HEK293T (cell line): Measurements from ENCODE around the gene THAP3.

Source experiments
- CTCF ChIA-PET: fragments of 350-600 bp; formaldehyde crosslinking; extraction: SDS; loops from one replicate; lab custom pipeline; 2021; ENCODE audit warnings: antibody characterized with exemption, inconsistent platforms; lab: Yijun Ruan, JAX
- POLR2A ChIA-PET: fragments of 350-600 bp; formaldehyde crosslinking; extraction: SDS; loops from one replicate; lab custom pipeline; 2020; ENCODE audit warnings: antibody characterized with exemption, inconsistent platforms; lab: Yijun Ruan, JAX
- DNase-seq: peaks from one replicate; pipeline ENCODE4 v3.0.0; 2012; ENCODE audit warnings: mixed read lengths; ENCODE audit errors: extremely low spot score
- ARNT ChIP-seq: fragments of 450-650 bp; IDR thresholded peaks from 2 replicates; pipeline ENCODE4 v1.6.1; 2017; ENCODE audit warnings: mild to moderate bottlenecking
- BHLHE40 ChIP-seq: fragments of 450-650 bp; IDR thresholded peaks from 2 replicates; pipeline ENCODE4 v1.6.1; 2016; ENCODE audit warnings: mild to moderate bottlenecking, moderate library complexity, borderline replicate concordance
- CTBP1 ChIP-seq: fragments of 450-650 bp; IDR thresholded peaks from 2 replicates; pipeline ENCODE4 v1.6.1; 2016; ENCODE audit warnings: borderline replicate concordance
- ELF4 ChIP-seq: fragments of 450-650 bp; IDR thresholded peaks from 2 replicates; pipeline ENCODE4 v1.6.1; 2017; ENCODE audit warnings: antibody characterized with exemption
- FOXA1 ChIP-seq: fragments of 450-650 bp; IDR thresholded peaks from 2 replicates; pipeline ENCODE4 v1.6.1; 2016; ENCODE audit warnings: mild to moderate bottlenecking
- FOXK2 ChIP-seq: fragments of 450-650 bp; IDR thresholded peaks from 2 replicates; pipeline ENCODE4 v1.6.1; 2016; ENCODE audit warnings: mild to moderate bottlenecking
- FOXM1 ChIP-seq: fragments of 450-650 bp; IDR thresholded peaks from 2 replicates; pipeline ENCODE4 v1.6.1; 2017; ENCODE audit warnings: mild to moderate bottlenecking, borderline replicate concordance
- HDGF ChIP-seq: fragments of 450-650 bp; IDR thresholded peaks from 2 replicates; pipeline ENCODE4 v1.6.1; 2017; ENCODE audit warnings: antibody characterized with exemption, borderline replicate concordance
- L3MBTL2 ChIP-seq: fragments of 450-650 bp; conservative IDR thresholded peaks from 2 replicates; pipeline ENCODE4 v1.6.1; 2016; ENCODE audit warnings: mild to moderate bottlenecking
- LEF1 ChIP-seq: fragments of 450-650 bp; IDR thresholded peaks from 2 replicates; pipeline ENCODE4 v1.6.1; 2017; ENCODE audit warnings: mild to moderate bottlenecking, borderline replicate concordance
- NFRKB ChIP-seq: fragments of 450-650 bp; IDR thresholded peaks from 2 replicates; pipeline ENCODE4 v1.6.1; 2016; ENCODE audit warnings: mild to moderate bottlenecking, moderate library complexity
- SP1 ChIP-seq: fragments of 450-650 bp; IDR thresholded peaks from 2 replicates; pipeline ENCODE4 v1.6.1; 2017
- SUZ12 ChIP-seq: fragments of 450-650 bp; IDR thresholded peaks from 2 replicates; pipeline ENCODE4 v1.6.1; 2016; ENCODE audit warnings: mild to moderate bottlenecking
- TARDBP ChIP-seq: fragments of 450-650 bp; IDR thresholded peaks from 2 replicates; pipeline ENCODE4 v1.6.1; 2016
- ZNF384 ChIP-seq: fragments of 450-650 bp; IDR thresholded peaks from 2 replicates; pipeline ENCODE4 v1.6.1; 2016
- TF ChIP-seq, protein P1 (sequence below): fragments of 450-650 bp; IDR thresholded peaks from 2 replicates; pipeline ENCODE4 v1.6.1; 2016

The THAP3 gene

DNA sequence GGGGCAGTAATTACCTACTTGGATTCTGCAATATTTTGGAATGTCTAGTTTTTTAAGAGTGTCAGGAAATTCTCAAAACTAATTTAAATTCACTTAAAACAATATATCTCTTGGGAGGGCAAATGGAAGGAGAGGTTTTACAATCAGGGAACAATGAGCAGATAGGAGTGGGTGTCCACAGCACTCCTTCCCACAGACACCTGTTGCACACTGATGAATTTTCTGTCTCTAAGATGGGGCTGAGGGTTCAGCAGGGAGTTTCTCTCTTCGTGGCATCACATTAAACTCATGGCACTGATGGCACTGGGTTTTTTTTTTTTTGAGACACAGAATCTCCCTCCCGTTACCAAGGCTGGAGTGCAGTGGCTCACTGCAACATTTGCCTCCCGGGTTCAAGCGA, 5.6 kb upstream of the THAP3 start:
- TF ChIP-seq NFRKB (no peak), FOXM1 (no peak)
- no peak for DNase-seq
- ChIA-PET CTCF (no interaction called here), POLR2A (no interaction called here)

DNA sequence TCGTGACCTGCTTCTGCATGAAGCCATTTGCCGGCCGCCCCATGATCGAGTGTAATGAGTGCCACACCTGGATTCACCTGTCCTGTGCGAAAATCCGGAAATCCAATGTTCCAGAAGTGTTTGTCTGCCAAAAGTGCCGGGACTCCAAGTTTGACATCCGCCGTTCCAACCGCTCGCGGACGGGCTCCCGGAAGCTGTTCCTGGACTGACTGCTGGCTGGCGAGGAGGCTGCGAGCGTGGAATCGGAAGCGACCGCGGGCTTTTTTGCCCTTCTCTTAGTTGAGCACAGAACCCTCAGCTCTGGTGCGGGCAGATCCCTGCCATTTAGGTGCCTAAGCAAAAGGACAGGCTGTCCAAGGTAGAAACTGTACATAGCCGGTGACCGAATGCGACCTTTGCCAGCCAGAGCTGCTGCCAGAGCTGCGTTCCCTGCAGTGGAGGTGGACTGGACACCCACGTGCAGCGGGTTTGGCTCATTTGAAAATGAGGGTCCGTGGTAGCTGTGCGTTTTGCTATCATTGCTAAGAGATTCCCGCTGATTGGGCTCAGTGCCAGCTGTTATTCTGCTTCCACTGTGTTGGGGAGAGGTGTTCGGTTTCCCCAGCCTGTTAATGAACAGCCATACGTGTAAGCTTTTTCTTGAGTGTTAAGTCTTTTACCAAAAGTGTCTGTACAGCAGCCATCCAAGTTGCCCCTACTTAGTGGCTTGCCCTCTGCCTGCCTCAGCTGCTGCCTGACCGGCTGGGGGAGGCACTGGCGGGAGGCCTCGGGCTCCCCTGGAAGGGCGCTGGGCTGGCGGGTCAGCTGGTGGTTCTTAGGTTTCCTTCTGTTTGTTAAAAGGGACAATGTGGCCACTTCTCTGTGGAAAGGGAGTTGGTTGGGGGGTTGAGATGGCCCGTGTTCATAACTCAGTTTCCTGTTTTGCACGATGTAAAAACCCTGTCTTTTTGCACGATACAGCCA, 3.0 kb upstream of the THAP3 start:
- ChIA-PET CTCF (no interaction called here), POLR2A (interaction anchor here (1.4 kb wide), 1 partner anchor 18 kb away, joined by 5 read pairs; no protein-coding TSS in a partner anchor)
- TF ChIP-seq L3MBTL2 (no peak), FOXK2 (no peak), NFRKB (no peak), ZNF384 (no peak), SUZ12 (no peak), CTBP1 (no peak), BHLHE40 (no peak), HDGF (no peak), FOXA1 (no peak), ELF4 (no peak), FOXM1 (no peak), TARDBP (no peak), LEF1 (no peak), ARNT (no peak)
- TF ChIP-seq, protein P1, sequence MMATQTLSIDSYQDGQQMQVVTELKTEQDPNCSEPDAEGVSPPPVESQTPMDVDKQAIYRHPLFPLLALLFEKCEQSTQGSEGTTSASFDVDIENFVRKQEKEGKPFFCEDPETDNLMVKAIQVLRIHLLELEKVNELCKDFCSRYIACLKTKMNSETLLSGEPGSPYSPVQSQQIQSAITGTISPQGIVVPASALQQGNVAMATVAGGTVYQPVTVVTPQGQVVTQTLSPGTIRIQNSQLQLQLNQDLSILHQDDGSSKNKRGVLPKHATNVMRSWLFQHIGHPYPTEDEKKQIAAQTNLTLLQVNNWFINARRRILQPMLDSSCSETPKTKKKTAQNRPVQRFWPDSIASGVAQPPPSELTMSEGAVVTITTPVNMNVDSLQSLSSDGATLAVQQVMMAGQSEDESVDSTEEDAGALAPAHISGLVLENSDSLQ: no peak
- DNase-seq: no peak

DNA sequence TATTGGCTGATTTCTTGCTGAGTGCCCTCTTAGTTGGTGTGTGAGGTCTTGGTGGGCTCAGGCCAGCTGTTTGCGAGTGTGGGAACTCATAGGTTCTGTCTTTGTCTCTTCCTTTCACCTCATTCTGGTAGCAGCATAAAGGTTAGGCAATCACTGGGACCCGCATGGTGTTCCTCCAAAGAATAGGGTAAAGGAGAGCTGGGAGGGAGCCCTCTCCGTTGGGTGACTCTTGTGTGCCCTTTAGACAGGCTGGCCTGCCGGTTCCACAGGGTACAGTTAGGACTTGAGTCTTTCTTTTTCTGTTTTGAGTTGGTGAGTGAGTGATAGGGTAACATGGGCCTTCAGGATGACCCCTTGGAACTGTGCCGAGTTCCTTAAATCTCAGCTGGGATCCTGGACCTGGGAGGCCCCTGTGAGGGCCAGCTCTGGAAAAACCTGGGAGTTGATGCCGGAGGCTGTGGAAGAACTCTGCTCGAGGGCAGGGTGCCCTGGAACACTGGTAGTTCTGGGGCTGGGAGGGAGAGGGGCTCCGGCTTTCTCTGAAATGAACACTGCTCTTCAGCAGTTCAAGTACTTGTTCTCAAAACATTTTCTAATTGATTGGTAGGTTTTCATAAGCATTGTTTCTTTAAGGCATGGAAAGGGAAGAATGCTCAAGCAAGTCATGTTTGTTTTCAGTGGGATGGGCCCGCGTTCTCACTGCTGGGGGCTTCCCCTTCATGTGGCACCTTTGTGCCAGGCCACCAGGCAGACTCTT, 2.1 kb upstream of the THAP3 start:
- POLR2A ChIA-PET: interaction anchor here (1.4 kb wide), 1 partner anchor 19 kb away, joined by 5 read pairs; no protein-coding TSS in a partner anchor
- CTCF ChIA-PET: no interaction called here
- TF ChIP-seq ARNT: no peak
- TF ChIP-seq SUZ12: no peak
- no peak for TF ChIP-seq ELF4
- no peak for TF ChIP-seq FOXA1
- TF ChIP-seq HDGF: no peak
- no peak for TF ChIP-seq BHLHE40
- TF ChIP-seq FOXK2: no peak
- no peak for TF ChIP-seq SP1
- TF ChIP-seq, protein P1: no peak
- no peak for DNase-seq

DNA sequence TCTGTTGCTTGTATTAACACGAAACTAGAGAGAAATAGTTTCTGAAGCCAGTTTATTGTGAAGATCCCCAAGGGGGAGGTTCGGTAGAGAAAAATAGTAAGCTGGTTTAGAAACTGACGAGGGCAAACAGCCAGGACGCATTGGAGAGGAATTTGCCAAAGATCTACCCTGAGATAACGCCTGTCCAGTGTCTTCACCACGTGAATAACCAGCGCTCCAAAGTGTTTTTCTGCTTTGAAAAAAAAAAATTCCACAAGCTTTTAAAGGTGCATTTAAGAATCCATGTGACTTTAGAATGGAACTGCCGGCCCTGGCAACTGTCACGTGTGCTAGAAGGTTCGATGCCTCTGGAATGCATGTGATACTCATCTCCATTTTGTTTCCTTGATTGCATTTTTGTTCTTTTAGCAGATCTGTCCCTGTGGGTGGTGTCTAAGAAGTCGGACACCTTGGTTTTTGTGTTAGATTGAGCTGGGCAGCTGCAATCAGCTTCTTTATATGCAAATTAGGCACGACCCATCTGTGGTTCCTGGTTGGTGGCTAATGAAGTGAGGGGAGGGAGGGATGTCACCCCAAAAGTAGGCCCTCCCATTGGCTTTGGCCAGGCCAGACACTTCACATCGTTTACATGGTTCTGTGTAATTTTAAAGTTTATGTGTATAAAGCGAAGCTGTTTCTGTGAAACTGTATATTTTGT, 1.3 kb upstream of the THAP3 start:
- TF ChIP-seq FOXA1: no peak
- TF ChIP-seq LEF1: no peak
- no peak for TF ChIP-seq FOXK2
- CTCF ChIA-PET: interaction anchor here (1.0 kb wide), 1 partner anchor 12 kb away, joined by 5 read pairs; no protein-coding TSS in a partner anchor
- DNase-seq: no peak
- POLR2A ChIA-PET: interaction anchor here (0.6 to 1.4 kb wide), 2 partner anchors 20 to 281 kb away, joined by 3 to 5 read pairs; no protein-coding TSS in a partner anchor

DNA sequence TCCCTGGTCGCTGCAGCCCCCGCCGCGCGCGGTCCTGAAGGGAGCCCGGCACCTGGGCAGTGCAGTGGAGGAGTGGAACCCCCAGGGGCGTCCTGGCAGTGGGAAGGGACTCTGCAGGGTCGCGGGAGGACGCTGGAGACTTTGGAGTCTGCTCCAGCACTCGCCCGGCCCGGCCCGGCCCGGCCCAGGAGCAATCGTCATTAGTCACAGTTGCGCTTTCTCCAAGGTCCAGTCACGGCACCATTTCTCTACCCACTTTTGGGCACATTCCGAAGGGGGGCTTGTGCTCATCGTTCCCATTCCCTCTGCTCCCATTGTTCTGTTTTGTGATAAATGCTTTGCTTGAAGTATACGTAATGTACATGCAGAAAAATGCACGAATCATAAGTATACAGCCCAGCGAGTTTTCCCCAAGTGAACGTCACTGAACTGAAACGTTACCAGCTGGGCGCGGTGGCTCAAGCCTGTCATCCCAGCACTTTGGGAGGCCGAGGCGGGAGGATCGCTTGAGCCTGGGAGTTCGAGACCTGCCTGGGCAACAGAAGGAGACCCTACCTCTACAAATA, 999 bp downstream of the THAP3 start:
- CTCF ChIA-PET: interaction anchor here (0.8 kb wide), 1 partner anchor 9 kb away, joined by 3 read pairs; no protein-coding TSS in a partner anchor
- POLR2A ChIA-PET: no interaction called here
- TF ChIP-seq, protein P1: no peak
- no peak for TF ChIP-seq FOXM1
- TF ChIP-seq TARDBP: no peak
- no peak for TF ChIP-seq L3MBTL2
- no peak for TF ChIP-seq FOXA1
- TF ChIP-seq SUZ12: no peak
- TF ChIP-seq HDGF: no peak
- no peak for TF ChIP-seq BHLHE40
- no peak for DNase-seq
